GM19372 (cell line): ENCODE data around the gene MON1B.
"Not testable (repeated sequence)": the region's sequence is repeated elsewhere in the genome, so short reads cannot be mapped to it uniquely, and the experiment has no call there.

Source experiments
- ATAC-seq: cut with Tn5 transposase; IDR thresholded peaks from one replicate; pipeline ENCODE4 v1.9.1; 2021; ENCODE audit warnings: mild to moderate bottlenecking, low read depth, moderate library complexity; ENCODE audit not compliant: unreplicated experiment

Gene MON1B

GRCh38 chr16:77234611-77235010, 43.6 kb downstream of the MON1B start:
- ATAC-seq = no peak

- ATAC-seq = peak; percentile 99
These were observed 45.1 kb downstream of the MON1B start for GRCh38 chr16:77236063-77236511.

GRCh38 chr16:77238593-77238992, 47.6 kb downstream of the MON1B start:
- no peak for ATAC-seq

GRCh38 chr16:77242471-77242870, 51.5 kb downstream of the MON1B start:
- not testable (repeated sequence) for ATAC-seq

- no peak for ATAC-seq
These were observed 55.2 kb downstream of the MON1B start for GRCh38 chr16:77246150-77246549.

GRCh38 chr16:77250400-77250799, 59.4 kb downstream of the MON1B start:
- ATAC-seq = no peak
